PC-3 (cell line): Measurements from ENCODE around the gene L3MBTL1. TPM values are rescaled to one million over a fixed set of nuclear protein-coding genes. Genes with fewer than 3 reads are reported as not detected.

Experiments
- ATAC-seq: fragments of 200-7000 bp; cut with Tn5 transposase; 2 replicates; pipeline ENCODE4 v1.9.1; 2020; ENCODE audit warnings: mild to moderate bottlenecking, moderate library complexity
- BruUV-seq: library from RNA; stranded (reverse); fragments of 400-500 nt; replicated peaks from 2 replicates; lab custom pipeline; 2021; lab: Mats Ljungman, UMichigan
- CTCF ChIA-PET: fragments of 300-600 bp; sonication (Branson Sonifier 250); formaldehyde crosslinking; loops from one replicate; lab custom pipeline; 2022; ENCODE audit warnings: antibody characterized with exemption; lab: Charles Lee
- POLR2A ChIA-PET: fragments of 300-600 bp; sonication (Branson Sonifier 250); formaldehyde crosslinking; loops from one replicate; lab custom pipeline; 2022; ENCODE audit warnings: antibody characterized with exemption; ENCODE audit not compliant: unreplicated experiment; lab: Charles Lee
- DNase-seq: peaks from one replicate; pipeline ENCODE4 v3.0.0-alpha.2; 2015
- H2AFZ ChIP-seq: fragments of 300-600 bp; sonication (generic); 2 replicates; pipeline ENCODE4 v1.6.0; 2016; ENCODE audit warnings: antibody characterized with exemption, low read length
- H3F3A ChIP-seq: fragments of 300-600 bp; sonication (generic); one replicate; pipeline ENCODE4 v1.6.0; 2017; ENCODE audit warnings: antibody characterized with exemption, low read length, control low read depth, mild to moderate bottlenecking; ENCODE audit not compliant: unreplicated experiment
- H3K27ac ChIP-seq: fragments of 300-600 bp; sonication (generic); 2 replicates; pipeline ENCODE4 v1.5.1; 2016; ENCODE audit warnings: mild to moderate bottlenecking, low read length
- H3K27me3 ChIP-seq: fragments of 300-600 bp; sonication (generic); 2 replicates; pipeline ENCODE4 v1.6.1; 2016; ENCODE audit warnings: low read length, mixed read lengths
- H3K36me3 ChIP-seq: fragments of 300-600 bp; sonication (generic); 2 replicates; pipeline ENCODE4 v1.6.1; 2016; ENCODE audit warnings: low read depth, mixed run types, low read length, mixed read lengths
- H3K4me1 ChIP-seq: fragments of 300-600 bp; sonication (generic); 2 replicates; pipeline ENCODE4 v1.5.1; 2016; ENCODE audit warnings: low read length; ENCODE audit not compliant: insufficient read depth
- H3K4me2 ChIP-seq: fragments of 300-600 bp; sonication (generic); 2 replicates; pipeline ENCODE4 v1.6.0; 2016; ENCODE audit warnings: low read length
- H3K4me3 ChIP-seq: fragments of 300-600 bp; sonication (generic); 2 replicates; pipeline ENCODE4 v1.5.1; 2016; ENCODE audit warnings: mild to moderate bottlenecking, low read length, mixed read lengths
- H3K79me2 ChIP-seq: fragments of 300-600 bp; sonication (generic); 2 replicates; pipeline ENCODE4 v1.6.1; 2017; ENCODE audit warnings: low read length, mixed read lengths
- H3K9ac ChIP-seq: fragments of 300-600 bp; sonication (generic); 2 replicates; pipeline ENCODE4 v1.6.0; 2016; ENCODE audit warnings: mild to moderate bottlenecking, low read length
- H3K9me2 ChIP-seq: fragments of 300-600 bp; sonication (generic); replicated peaks from 2 replicates; pipeline ENCODE4 v1.6.1; 2016; ENCODE audit warnings: mixed run types, low read length, mixed read lengths
- H3K9me3 ChIP-seq: fragments of 300-600 bp; sonication (generic); 2 replicates; pipeline ENCODE4 v1.6.1; 2016; ENCODE audit warnings: low read length, mixed read lengths
- H4K20me1 ChIP-seq: fragments of 300-600 bp; sonication (generic); 2 replicates; pipeline ENCODE4 v1.6.1; 2016; ENCODE audit warnings: low read length, mixed read lengths
- CTCF ChIP-seq: fragments of 300-600 bp; sonication (generic); conservative IDR thresholded peaks from 2 replicates; pipeline ENCODE4 v1.5.1; 2017; ENCODE audit warnings: antibody characterized with exemption, low read depth, mild to moderate bottlenecking, low read length
- EZH2 ChIP-seq: fragments of 300-600 bp; sonication (generic); IDR thresholded peaks from one replicate; pipeline ENCODE4 v1.6.1; 2017; ENCODE audit warnings: antibody characterized with exemption, mild to moderate bottlenecking, low read length; ENCODE audit not compliant: unreplicated experiment
- EZH2phosphoT487 ChIP-seq: fragments of 300-600 bp; sonication (generic); IDR thresholded peaks from 2 replicates; pipeline ENCODE4 v1.6.1; 2018; ENCODE audit warnings: mild to moderate bottlenecking, antibody characterized with exemption, low read length, borderline replicate concordance
- intact Hi-C: fragments of 100-400 bp; cut with micrococcal nuclease; formaldehyde crosslinking; loops from 2 replicates; pipeline ENCODE4 v1.9.0; 2023
- total RNA-seq: library from RNA; depleted of rRNA; stranded (reverse); fragments of >200 nt; gene quantifications from 2 replicates; pipeline ENCODE4 v1.2.3, GENCODE V29; 2014

The L3MBTL1 gene
- total RNA-seq, 1 experiment from 2014 or later: 9.9 TPM

- CTCF ChIA-PET: interaction anchor here (1.4 kb wide), 1 partner anchor 64 kb away, joined by 12 read pairs; no protein-coding TSS in a partner anchor
- TSS peak; percentile 86 for BruUV-seq
- Histone ChIP-seq H3K79me2 (peaks cover 28% of the 10 kb centered on the region), H3K36me3 (no peaks in the 10 kb centered on the region; the same call in 1 of the 2 replicates), H3K4me1 (peaks cover 16% of the 10 kb centered on the region; the same call in 1 of the 2 replicates), H3K4me3 (peak overlapping the region; percentile 74), H3F3A (no peaks in the 10 kb centered on the region), H3K9ac (peak overlapping the region; percentile 64), H3K27ac (no peak overlapping the region), H2AFZ (peak overlapping the region; percentile 83), H3K9me2 (no peaks in the 10 kb centered on the region), H3K27me3 (no peaks in the 10 kb centered on the region), H3K9me3 (no peaks in the 10 kb centered on the region), H3K4me2 (peak overlapping the region; percentile 88), H4K20me1 (no peaks in the 10 kb centered on the region)
- no peak for DNase-seq
- intact Hi-C loops: no loop called here
- POLR2A ChIA-PET: interaction anchor here (0.6 to 1.2 kb wide), 3 partner anchors 55 to 143 kb away, joined by 4 to 13 read pairs (median 5); no protein-coding TSS in a partner anchor
- no peak for TF ChIP-seq CTCF
- no peak for TF ChIP-seq EZH2
- no peak for TF ChIP-seq EZH2phosphoT487
- peak; percentile 1; the same call in 1 of the 2 replicates for ATAC-seq
These were observed 6.0 kb downstream of the L3MBTL1 start for GRCh38 chr20:43513372-43513930.

DNA sequence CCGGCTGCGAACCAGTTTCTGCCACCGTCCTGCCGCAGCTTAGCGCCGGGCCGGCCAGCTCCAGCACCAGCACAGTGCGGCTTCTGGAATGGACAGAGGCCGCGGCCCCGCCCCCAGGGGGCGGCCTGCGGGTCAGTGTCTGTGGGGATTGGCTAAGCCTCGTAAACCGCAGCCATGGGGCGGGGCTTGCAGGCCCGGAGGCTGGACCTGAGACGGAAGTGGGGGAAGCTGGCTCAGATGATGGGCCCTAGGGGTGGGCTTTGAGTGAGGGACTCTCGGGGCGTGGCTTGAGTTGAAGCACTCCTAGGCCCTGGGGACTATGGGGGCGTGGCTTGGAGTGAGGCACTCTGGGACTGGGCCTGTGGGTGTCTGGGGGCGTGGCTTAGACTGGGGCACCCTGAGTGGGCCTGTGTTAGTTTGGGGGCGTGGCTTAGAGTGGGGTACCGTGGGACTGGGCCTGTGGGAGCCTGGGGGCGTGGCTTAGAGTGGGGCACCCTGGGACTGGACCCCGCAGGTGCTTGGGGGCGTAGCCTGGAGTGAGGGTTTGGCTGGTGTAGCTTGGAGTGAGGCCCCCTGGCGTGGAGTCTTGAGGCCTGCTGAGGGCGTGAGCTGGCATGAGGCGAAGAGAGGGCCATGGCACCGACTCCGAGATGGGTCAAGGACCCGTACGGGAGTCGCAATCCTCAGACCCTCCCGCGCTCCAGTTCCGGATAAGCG, 6.6 kb downstream of the L3MBTL1 start:
- H3K36me3 ChIP-seq: no peaks in the 10 kb centered on the region; the same call in 1 of the 2 replicates
- H3K9me2 ChIP-seq: no peaks in the 10 kb centered on the region
- peak; percentile 88 for ATAC-seq
- H3K4me1 ChIP-seq: peaks cover 16% of the 10 kb centered on the region; the same call in 1 of the 2 replicates
- 0 out of 2 replicates have a peak overlapping the region, but pooled peaks have one; percentile 7 for H3K27ac ChIP-seq
- H3K4me3 ChIP-seq: peak overlapping the region; percentile 78
- TF ChIP-seq EZH2phosphoT487 (no peak), EZH2 (no peak), CTCF (peak; percentile 48; the same call in 1 of the 2 replicates)
- no peaks in the 10 kb centered on the region for H3K9me3 ChIP-seq
- H3K9ac ChIP-seq: peak overlapping the region; percentile 78
- peak; percentile 99 for DNase-seq
- H3K4me2 ChIP-seq: peak overlapping the region; percentile 88
- peaks cover 28% of the 10 kb centered on the region for H3K79me2 ChIP-seq
- BruUV-seq: no TSS peak
- CTCF ChIA-PET: interaction anchor here (0.5 to 1.4 kb wide), 2 partner anchors 65 to 72 kb away, joined by 6 to 12 read pairs; no protein-coding TSS in a partner anchor
- POLR2A ChIA-PET: interaction anchor here (0.6 to 1.2 kb wide), 6 partner anchors 27 to 142 kb away, joined by 3 to 13 read pairs (median 4); partner anchors contain the start of gene IFT52
- no peaks in the 10 kb centered on the region for H3F3A ChIP-seq
- H4K20me1 ChIP-seq: no peaks in the 10 kb centered on the region
- H3K27me3 ChIP-seq: no peaks in the 10 kb centered on the region
- intact Hi-C loops: loop anchor here (1.0 to 2.0 kb wide), 2 partner anchors 57 to 65 kb away; partner anchors contain the start of gene SRSF6
- H2AFZ ChIP-seq: peak overlapping the region; percentile 90
